Ishikawa (cell line): Measurements from ENCODE around the gene FAM120A.

ENCODE experiments used
- CEBPB ChIP-seq: IDR thresholded peaks from 2 replicates; pipeline ENCODE4 v1.6.1; 2012
- CREB1 ChIP-seq: IDR thresholded peaks from 2 replicates; pipeline ENCODE4 v1.6.1; 2012; ENCODE audit warnings: low read depth
- EGR1 ChIP-seq: IDR thresholded peaks from 2 replicates; pipeline ENCODE4 v1.6.1; 2012
- EP300 ChIP-seq: IDR thresholded peaks from 2 replicates; pipeline ENCODE4 v1.6.1; 2012; ENCODE audit warnings: borderline replicate concordance
- FOXM1 ChIP-seq: IDR thresholded peaks from 2 replicates; pipeline ENCODE4 v1.6.1; 2012; ENCODE audit warnings: low read depth, borderline replicate concordance
- MAX ChIP-seq: IDR thresholded peaks from 2 replicates; pipeline ENCODE4 v1.6.1; 2012
- NFIC ChIP-seq: IDR thresholded peaks from 2 replicates; pipeline ENCODE4 v1.6.1; 2012
- RAD21 ChIP-seq: IDR thresholded peaks from 2 replicates; pipeline ENCODE4 v1.6.1; 2012; ENCODE audit warnings: low read depth
- REST ChIP-seq: IDR thresholded peaks from 2 replicates; pipeline ENCODE4 v1.6.1; 2012; ENCODE audit warnings: low read depth, mild to moderate bottlenecking
- TAF1 ChIP-seq: IDR thresholded peaks from 2 replicates; pipeline ENCODE4 v1.6.1; 2012; ENCODE audit warnings: low read depth, mild to moderate bottlenecking
- TCF12 ChIP-seq: IDR thresholded peaks from 2 replicates; pipeline ENCODE4 v1.6.1; 2012; ENCODE audit warnings: low read depth
- TEAD4 ChIP-seq: IDR thresholded peaks from 2 replicates; pipeline ENCODE4 v1.6.1; 2012
- USF1 ChIP-seq: IDR thresholded peaks from 2 replicates; pipeline ENCODE4 v1.6.1; 2012
- YY1 ChIP-seq: IDR thresholded peaks from 2 replicates; pipeline ENCODE4 v1.6.1; 2012; ENCODE audit warnings: low read depth
- ZBTB7A ChIP-seq: IDR thresholded peaks from 2 replicates; pipeline ENCODE4 v1.6.1; 2012; ENCODE audit warnings: low read depth

FAM120A gene

GRCh38 chr9:93461414-93461743, 9.9 kb downstream of the FAM120A start:
- TF ChIP-seq TEAD4, result no peak
- TF ChIP-seq EP300, result no peak
- no peak for TF ChIP-seq MAX
- no peak for TF ChIP-seq REST

GRCh38 chr9:93461821-93462220, 10.3 kb downstream of the FAM120A start:
- TF ChIP-seq TCF12 (no peak), TAF1 (no peak), MAX (no peak), CREB1 (no peak), NFIC (no peak), EGR1 (no peak), YY1 (no peak), USF1 (no peak), REST (no peak), TEAD4 (no peak), CEBPB (no peak)

GRCh38 chr9:93463638-93464248, 12.3 kb downstream of the FAM120A start:
- TF ChIP-seq TCF12 (no peak), EGR1 (no peak), CEBPB (no peak), EP300 (no peak), NFIC (no peak), TAF1 (no peak), MAX (no peak), REST (no peak), YY1 (no peak)

GRCh38 chr9:93464395-93464794, 12.9 kb downstream of the FAM120A start:
- TF ChIP-seq CEBPB (no peak), TEAD4 (no peak), EP300 (no peak), TCF12 (no peak), TAF1 (no peak), RAD21 (no peak), NFIC (no peak), USF1 (no peak), YY1 (no peak), EGR1 (no peak), REST (no peak), FOXM1 (no peak), CREB1 (no peak), ZBTB7A (no peak), MAX (no peak)
